ENCODE data around the gene A1BG.
A peak's percentile ranks its signal among the peaks of the same experiment; 100 is the strongest.

The A1BG gene

DNA sequence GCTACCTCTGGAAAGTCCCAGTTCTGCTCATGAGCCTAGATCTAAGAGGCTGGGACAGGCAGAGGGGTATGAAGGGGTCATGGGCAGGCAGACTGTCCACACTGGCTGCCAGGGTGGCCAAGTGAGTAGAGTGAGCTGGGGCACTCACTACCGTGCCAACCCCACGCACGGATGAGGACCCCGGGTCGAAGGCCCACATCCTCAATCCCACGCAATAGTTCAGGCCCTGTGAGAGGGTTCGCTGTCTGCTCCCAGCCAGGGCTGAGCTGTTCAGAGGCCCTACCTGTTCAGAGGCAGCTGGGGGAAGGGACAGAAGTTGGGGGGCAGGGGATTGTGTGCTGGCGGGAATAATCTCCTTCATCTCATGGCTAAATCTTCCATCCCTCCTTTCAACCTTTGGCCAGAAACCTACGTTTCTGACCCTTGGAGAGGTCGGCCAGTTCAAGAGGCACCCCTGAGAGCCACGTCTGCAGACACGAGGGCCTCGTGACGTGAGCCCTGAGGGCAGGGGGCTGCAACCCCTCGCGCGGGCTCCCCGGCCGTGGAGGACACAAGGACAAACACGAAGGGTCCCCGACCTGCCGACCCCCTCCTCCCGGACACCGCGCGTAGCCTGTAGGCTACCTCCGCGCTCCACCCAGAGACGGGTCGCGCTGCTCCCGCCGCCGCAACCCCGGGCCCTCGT is 32.7 kb upstream of the A1BG start:
- H3K4me3 ChIP-seq (ENCODE audit: low read depth, low read length), result peak overlapping the region; percentile 88
- in situ Hi-C loops (cut with HindIII; ENCODE audit: low sequenced_read_pairs), result no loop called here
- TF ChIP-seq, protein P1, sequence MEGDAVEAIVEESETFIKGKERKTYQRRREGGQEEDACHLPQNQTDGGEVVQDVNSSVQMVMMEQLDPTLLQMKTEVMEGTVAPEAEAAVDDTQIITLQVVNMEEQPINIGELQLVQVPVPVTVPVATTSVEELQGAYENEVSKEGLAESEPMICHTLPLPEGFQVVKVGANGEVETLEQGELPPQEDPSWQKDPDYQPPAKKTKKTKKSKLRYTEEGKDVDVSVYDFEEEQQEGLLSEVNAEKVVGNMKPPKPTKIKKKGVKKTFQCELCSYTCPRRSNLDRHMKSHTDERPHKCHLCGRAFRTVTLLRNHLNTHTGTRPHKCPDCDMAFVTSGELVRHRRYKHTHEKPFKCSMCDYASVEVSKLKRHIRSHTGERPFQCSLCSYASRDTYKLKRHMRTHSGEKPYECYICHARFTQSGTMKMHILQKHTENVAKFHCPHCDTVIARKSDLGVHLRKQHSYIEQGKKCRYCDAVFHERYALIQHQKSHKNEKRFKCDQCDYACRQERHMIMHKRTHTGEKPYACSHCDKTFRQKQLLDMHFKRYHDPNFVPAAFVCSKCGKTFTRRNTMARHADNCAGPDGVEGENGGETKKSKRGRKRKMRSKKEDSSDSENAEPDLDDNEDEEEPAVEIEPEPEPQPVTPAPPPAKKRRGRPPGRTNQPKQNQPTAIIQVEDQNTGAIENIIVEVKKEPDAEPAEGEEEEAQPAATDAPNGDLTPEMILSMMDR (IDR thresholded peaks at IDR 0.05; ENCODE audit: low read depth, low read length, missing control alignments), result no peak
- no peak for DNase-seq (ENCODE audit: low read depth)

DNA sequence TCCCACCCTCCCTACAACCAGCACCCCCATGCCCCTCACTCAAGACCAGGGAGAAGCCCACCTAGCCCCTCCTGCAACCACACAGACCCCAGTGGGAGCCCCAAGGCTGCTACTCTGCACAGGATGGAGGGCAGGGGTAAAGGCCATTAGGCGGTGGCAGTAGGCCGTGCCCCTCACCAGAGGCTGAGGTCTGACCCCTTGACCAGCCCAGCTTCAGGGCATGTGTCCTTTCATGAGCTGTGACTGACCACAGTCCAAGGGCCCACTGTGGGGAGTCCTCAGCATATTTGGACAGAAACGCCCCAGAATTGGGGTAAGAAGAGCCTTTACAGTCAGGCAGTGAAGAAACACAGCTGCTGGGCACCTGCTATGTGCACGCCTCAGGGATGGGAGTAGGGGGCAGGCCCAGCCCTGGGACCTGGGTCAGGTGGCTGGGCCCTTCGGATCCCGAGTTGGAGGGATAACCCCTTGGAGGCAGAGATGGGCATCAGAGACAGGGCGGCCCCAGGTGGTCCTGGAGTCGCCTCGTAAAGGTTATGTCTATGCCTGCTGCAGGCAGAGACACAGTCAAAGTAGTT is 32.1 kb upstream of the A1BG start:
- peak overlapping the region; percentile 88 for H3K4me3 ChIP-seq (ENCODE audit: low read depth, low read length)
- DNase-seq (ENCODE audit: low read depth), result no peak
- TF ChIP-seq, protein P1 (IDR thresholded peaks at IDR 0.05; ENCODE audit: low read depth, low read length, missing control alignments), result no peak
- in situ Hi-C loops (cut with HindIII; ENCODE audit: low sequenced_read_pairs), result no loop called here

DNA sequence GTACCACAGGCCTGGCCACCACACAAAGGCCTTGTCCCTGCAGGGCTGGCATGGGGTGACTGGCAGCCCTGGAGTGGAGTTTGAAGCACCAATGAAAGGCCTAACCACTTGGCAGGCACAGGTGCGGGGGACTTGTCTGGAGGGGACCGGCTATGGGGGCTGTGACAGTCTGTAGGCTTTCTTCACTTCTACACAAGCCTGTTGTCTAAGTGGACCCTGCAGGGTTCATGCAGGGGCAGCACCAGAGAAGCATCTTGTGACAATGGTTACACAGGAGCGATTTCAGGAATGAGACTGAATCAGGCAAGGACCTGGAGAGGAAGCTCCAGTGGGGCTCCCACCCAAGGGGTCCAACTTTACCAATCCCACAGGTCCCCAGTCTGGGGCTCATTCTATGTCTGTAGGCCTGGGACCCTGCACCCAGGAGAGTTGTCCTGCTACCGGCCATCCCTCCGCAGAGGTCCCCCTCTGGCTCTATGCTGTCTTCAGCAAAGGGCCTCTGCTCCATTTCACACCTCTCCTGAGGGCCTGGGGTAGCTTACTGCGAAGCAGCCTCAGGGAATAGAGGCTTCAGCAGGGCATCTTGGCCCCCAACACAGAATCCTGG is 29.8 kb upstream of the A1BG start:
- no peak for DNase-seq (ENCODE audit: low read depth)
- TF ChIP-seq, protein P1 (IDR thresholded peaks at IDR 0.05; ENCODE audit: low read depth, low read length, missing control alignments), result no peak
- H3K4me3 ChIP-seq (ENCODE audit: low read depth, low read length), result no peak overlapping the region
- in situ Hi-C loops (cut with HindIII; ENCODE audit: low sequenced_read_pairs), result no loop called here

DNA sequence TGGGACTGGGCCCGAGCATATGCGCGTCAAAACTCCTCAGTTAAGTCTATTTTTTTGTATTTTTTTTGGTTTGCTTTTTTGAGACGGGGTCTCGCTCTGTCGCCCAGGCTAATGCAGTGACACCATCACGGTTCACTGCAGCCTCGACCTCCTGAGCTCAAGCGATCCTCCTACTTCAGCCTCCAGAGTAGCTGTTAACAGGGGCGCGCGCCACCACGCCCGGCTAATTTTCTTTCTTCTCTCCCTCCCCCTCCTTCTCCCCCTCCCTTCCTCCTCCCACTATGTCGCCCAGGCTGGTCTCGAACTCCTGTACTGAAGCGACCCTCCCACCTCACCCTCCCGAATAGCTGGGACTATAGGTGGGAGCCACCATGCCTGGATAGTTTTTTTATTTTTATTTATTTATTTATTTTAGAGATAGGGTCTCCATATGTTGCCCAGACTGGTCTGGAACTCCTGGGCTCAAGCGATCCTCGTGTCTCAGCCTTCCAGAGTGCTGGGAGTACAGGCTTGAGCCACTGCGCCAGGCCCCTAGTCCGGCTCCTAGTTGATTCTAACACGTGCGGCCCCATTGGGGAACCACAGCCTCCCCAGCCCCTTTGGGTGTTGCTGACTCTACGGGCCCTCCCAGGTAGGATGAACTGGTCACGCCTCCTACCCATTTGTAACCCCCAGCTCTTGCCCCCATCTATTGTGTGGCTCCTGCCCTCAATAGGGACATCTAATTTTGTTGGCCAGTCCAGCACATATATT is 28.3 kb upstream of the A1BG start:
- DNase-seq (ENCODE audit: low read depth), result no peak
- in situ Hi-C loops (cut with HindIII; ENCODE audit: low sequenced_read_pairs), result no loop called here
- H3K4me3 ChIP-seq (ENCODE audit: low read depth, low read length), result peak overlapping the region; percentile 78
- TF ChIP-seq, protein P1 (IDR thresholded peaks at IDR 0.05; ENCODE audit: low read depth, low read length, missing control alignments), result no peak

DNA sequence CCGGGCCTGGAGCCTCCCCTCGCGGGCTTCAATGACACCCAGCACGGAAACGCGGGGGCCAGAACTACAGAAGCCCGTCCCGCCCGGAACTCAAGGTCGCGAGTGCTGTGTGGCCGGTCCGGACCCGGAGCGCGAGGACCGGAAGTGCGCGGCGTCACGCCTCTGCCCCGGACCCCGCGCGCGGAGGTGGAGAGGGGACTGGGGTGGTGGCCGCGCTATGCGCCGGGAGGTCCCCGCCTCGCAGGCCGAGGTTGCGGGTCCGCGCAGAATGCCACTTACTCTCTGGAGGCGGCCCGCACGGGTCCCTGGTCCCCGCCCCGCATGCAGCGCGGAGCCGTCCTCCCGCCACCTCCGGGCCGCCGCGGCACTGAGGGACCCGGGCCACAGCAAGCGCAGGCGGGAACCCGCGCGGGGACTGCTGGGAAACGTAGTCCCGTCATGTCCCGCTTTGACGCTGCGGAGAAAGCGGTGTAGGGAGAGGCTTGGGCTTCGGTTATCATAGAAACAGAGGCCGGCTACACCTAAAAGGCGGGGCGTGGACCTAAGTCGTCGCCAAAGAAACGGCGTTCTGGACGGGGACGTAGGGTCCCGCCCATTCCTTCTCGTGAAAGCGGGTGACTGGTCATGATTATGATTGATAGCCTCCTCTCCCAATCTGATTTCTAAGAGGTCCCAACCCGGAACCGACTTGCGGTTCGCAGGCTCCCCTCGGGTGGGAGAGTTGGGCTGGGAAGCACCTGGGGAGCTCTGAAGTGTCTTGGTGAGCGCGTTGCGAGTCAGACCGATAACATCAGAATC is 27.6 kb upstream of the A1BG start, which contains the start of gene ZNF837:
TSS of gene ZNF837 (minus strand) at position 369 of the 798 bp plus-strand sequence. CDS start 11,698 bp downstream, outside the sequence.
- TF ChIP-seq, protein P1 (IDR thresholded peaks at IDR 0.05; ENCODE audit: low read depth, low read length, missing control alignments), result no peak
- in situ Hi-C loops (cut with HindIII; ENCODE audit: low sequenced_read_pairs), result no loop called here
- peak; percentile 100 for DNase-seq (ENCODE audit: low read depth)
- peak within 1 kb of the TSS; percentile 78 for H3K4me3 ChIP-seq (ENCODE audit: low read depth, low read length)
